GM12865 (cell line): ENCODE measurements around the gene LAD1.
A peak's percentile ranks its signal among the peaks of the same experiment; 100 is the strongest.

Experiments
- DNase-seq: peaks from one replicate; pipeline ENCODE4 v3.0.0; 2010; ENCODE audit warnings: low read depth
- H3K4me3 ChIP-seq: 2 replicates; pipeline ENCODE4 v1.5.1; 2011; ENCODE audit warnings: mild to moderate bottlenecking, low read depth, low read length, control low read depth
- TF ChIP-seq, protein P1 (sequence below): IDR thresholded peaks from 2 replicates; pipeline ENCODE4 v1.5.1; 2011; ENCODE audit warnings: low read length, control low read depth, low read depth, inconsistent platforms; ENCODE audit not compliant: insufficient read depth; ENCODE audit errors: missing control alignments

LAD1 gene

DNA sequence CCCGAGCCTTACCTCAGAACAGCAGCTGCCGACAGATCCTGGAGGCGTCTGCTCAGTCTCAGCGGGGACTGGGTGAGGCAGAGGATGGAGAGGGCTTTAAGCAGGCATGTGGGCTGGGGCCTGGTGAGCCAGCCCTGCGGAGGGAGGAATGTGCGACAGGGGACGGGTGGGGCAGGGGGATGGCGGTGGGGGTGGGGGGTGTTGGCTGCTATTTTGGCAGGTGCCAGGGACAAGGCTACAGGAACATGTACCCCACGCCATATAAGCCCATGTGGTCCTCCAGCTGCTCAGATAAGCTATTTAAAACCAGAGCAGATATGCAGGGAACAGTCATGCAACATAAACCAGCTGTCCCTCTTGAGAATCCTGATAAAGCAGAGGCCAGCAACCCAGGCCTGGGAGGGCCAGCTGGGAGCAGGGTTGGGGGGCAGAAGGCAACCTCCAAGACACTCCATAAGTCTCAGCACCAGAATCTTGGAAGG, 21.5 kb downstream of the LAD1 start, which contains the start of gene TNNT2:
TSS of gene TNNT2 (minus strand) at position 70 of the 482 bp plus-strand sequence. CDS start 4,426 bp downstream, outside the sequence.
- no peak for DNase-seq

DNA sequence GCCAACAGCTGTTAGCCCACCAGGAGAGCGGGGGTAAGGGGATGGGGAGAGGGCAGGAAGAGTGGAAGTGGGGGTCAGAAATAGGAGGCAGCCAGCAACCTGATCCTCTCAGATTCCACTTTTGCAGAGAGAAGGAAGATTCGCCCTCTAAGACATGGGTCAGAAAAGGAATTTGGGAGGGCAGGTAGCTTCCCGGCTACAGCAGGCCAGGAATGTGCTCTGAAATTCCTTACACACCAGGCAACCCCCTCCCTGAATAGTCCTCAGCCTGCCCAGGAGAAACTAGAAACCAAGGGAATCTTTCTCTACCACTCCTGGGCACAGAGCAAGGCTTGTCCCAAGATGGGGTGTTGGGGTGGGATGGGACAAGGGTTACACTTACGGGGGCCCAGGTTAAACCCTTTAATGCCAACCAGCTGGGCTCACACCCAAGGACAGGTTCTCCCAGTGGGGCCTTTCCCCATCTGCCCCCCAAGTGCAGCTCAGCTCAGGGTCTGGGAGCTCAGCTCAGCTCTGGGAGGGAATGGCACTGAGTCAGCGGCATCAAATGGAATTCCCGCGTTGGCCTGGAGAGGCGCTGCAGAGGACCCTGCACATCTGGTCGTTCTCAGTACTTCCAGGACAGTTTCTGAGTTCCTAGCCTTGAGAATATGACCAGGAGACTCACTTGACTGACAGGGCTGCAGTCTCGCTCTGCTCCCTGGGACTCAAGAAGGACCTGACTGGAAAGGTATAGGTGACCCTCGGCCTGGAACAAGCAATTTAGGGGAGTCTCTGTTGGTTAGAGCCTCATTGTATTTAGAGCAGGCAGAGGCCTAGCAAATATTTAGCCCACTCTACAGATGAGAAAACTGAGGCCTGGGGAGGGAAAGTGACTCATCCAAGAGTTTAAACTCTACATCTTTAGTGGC, 22.4 kb downstream of the LAD1 start:
- no peak overlapping the region for H3K4me3 ChIP-seq
- peak; percentile 16 for DNase-seq
- TF ChIP-seq, protein P1, sequence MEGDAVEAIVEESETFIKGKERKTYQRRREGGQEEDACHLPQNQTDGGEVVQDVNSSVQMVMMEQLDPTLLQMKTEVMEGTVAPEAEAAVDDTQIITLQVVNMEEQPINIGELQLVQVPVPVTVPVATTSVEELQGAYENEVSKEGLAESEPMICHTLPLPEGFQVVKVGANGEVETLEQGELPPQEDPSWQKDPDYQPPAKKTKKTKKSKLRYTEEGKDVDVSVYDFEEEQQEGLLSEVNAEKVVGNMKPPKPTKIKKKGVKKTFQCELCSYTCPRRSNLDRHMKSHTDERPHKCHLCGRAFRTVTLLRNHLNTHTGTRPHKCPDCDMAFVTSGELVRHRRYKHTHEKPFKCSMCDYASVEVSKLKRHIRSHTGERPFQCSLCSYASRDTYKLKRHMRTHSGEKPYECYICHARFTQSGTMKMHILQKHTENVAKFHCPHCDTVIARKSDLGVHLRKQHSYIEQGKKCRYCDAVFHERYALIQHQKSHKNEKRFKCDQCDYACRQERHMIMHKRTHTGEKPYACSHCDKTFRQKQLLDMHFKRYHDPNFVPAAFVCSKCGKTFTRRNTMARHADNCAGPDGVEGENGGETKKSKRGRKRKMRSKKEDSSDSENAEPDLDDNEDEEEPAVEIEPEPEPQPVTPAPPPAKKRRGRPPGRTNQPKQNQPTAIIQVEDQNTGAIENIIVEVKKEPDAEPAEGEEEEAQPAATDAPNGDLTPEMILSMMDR = peak; percentile 63

More for the DNA sequence above, 21.5 kb downstream of the LAD1 start, which contains the start of gene TNNT2:
- H3K4me3 ChIP-seq = no peak within 1 kb of the TSS
- TF ChIP-seq, protein P1 = no peak

DNA sequence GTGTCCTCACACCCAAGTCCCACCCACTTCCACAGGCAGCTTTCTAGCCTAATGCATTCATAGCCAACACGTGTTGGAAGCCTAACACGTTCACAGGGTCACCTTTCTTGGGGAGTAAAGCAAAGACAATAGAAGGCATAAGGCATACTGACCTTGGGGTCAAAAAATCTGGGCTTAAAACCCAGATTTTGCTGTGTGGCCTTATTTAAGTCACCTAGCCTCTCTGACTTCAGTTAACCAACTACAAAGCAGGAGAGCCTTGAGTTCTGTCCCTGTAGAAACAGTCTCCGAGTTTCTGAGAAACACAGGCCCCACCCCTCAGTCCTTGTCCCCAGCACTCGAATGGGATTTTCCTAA, 23.0 kb downstream of the LAD1 start:
- no peak for DNase-seq
- TF ChIP-seq, protein P1 = no peak
- H3K4me3 ChIP-seq = no peak overlapping the region

GRCh38 chr1:201375169-201375568, 24.0 kb downstream of the LAD1 start:
- TF ChIP-seq, protein P1 = no peak
- no peak for DNase-seq
- no peak overlapping the region for H3K4me3 ChIP-seq

DNA sequence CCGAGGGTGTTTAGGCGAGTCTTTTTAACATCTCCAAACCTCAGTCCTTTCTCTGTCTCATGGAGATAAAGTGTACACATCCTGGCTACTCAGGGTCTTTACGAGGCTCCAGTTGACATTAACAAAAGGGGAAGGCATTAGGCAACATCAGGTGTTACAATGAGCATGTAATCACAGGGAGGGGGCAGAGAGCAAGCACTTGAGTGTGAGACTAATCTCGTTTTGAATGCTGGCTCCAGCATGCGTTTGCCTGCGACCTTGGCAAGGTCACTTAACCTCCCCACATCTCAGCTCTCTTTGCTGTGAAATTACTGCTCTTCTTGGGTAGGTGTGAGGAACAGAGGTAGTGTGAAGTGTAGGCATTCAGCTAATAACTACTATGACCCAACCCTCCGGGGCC, 24.8 kb downstream of the LAD1 start:
- no peak for DNase-seq
- TF ChIP-seq, protein P1 = no peak
- H3K4me3 ChIP-seq = no peak overlapping the region

GRCh38 chr1:201371792-201372191, 27.3 kb downstream of the LAD1 start:
- no peak overlapping the region for H3K4me3 ChIP-seq
- TF ChIP-seq, protein P1 = no peak
- peak; percentile 46 for DNase-seq
